Fibroblast of mammary gland (primary cell): ENCODE data around the gene BTN3A1.
"Not testable (repeated sequence)": the region's sequence is repeated elsewhere in the genome, so short reads cannot be mapped to it uniquely, and the experiment has no call there.

Source experiments
- DNase-seq: peaks from one replicate; pipeline ENCODE4 v3.0.0-alpha.2; 2010; ENCODE audit warnings: low read depth
- H3K4me3 ChIP-seq: 2 replicates; pipeline ENCODE4 v1.5.1; 2011; ENCODE audit warnings: low read depth, mild to moderate bottlenecking, low read length, moderate library complexity; ENCODE audit not compliant: control insufficient read depth
- CTCF ChIP-seq: conservative IDR thresholded peaks from 2 replicates; pipeline ENCODE4 v1.5.1; 2011; ENCODE audit warnings: low read depth, low read length, inconsistent platforms; ENCODE audit not compliant: control insufficient read depth, insufficient read depth

Gene BTN3A1

GRCh38 chr6:26366504-26366903 lies 35.6 kb upstream of the BTN3A1 start:
- DNase-seq: peak; percentile 22
- H3K4me3 ChIP-seq: no peak overlapping the region
- TF ChIP-seq CTCF: no peak

- no peak for TF ChIP-seq CTCF
- no peak for DNase-seq
- no peak overlapping the region for H3K4me3 ChIP-seq
Measured at GRCh38 chr6:26367114-26367513, 35.0 kb upstream of the BTN3A1 start.

- DNase-seq, H3K4me3 ChIP-seq: not testable (repeated sequence)
Measured at GRCh38 chr6:26371813-26372212, 30.3 kb upstream of the BTN3A1 start.

- no peak for TF ChIP-seq CTCF
Measured at GRCh38 chr6:26372308-26373144, 29.5 kb upstream of the BTN3A1 start.

GRCh38 chr6:26375270-26375669 lies 26.8 kb upstream of the BTN3A1 start:
- no peak for TF ChIP-seq CTCF
- no peak overlapping the region for H3K4me3 ChIP-seq
- DNase-seq: no peak

More at GRCh38 chr6:26372308-26373144, 29.5 kb upstream of the BTN3A1 start:
- DNase-seq: no peak
- H3K4me3 ChIP-seq: no peak overlapping the region

GRCh38 chr6:26377719-26378118 lies 24.4 kb upstream of the BTN3A1 start:
- H3K4me3 ChIP-seq: no peak overlapping the region
- DNase-seq: no peak
- no peak for TF ChIP-seq CTCF

GRCh38 chr6:26378143-26378542 lies 23.9 kb upstream of the BTN3A1 start:
- not testable (repeated sequence) for H3K4me3 ChIP-seq, DNase-seq

GRCh38 chr6:26379292-26379691 lies 22.8 kb upstream of the BTN3A1 start:
- no peak overlapping the region for H3K4me3 ChIP-seq
- TF ChIP-seq CTCF: no peak
- DNase-seq: peak; percentile 44
